Left colon (tissue), 2 donors: ENCODE results near the gene MPPED2. TPM values are rescaled to one million over a fixed set of nuclear protein-coding genes. Genes with fewer than 3 reads are reported as not detected.
A peak's percentile ranks its signal among the peaks of the same experiment; 100 is the strongest.

Experiments used
- ATAC-seq: fragments of 200-7000 bp; cut with Tn5 transposase; one replicate; pipeline ENCODE4 v1.9.1; 2020; ENCODE audit warnings: mild to moderate bottlenecking, moderate library complexity
- DNase-seq, 2 donors: peaks; one replicate each; pipeline ENCODE4 v3.0.0-alpha.2; 2020
- intact Hi-C, 2 donors: fragments of 100-400 bp; cut with DNase I in 1 of 2; cut with micrococcal nuclease in 1 of 2; formaldehyde crosslinking; loops; one replicate each; pipeline versions ENCODE4 v1.11.2 to v1.14.0; 2022; cut with DNase I, micrococcal nuclease
- total RNA-seq, 2 donors: library from RNA; stranded (reverse); fragmentation: NEBNext Ultra II Directional; extraction: Animal tissue kit (Norgen Biotek cat#: 25700); gene quantifications; one replicate each; pipeline ENCODE4 v1.2.1, GENCODE V29; 2021
- donor health status: DM: no; HTN: no; CAD: no.
- donor health status: DM: yes; HTN: yes; CAD: no.

MPPED2 gene
- total RNA-seq, 2 donors from 2014 or later, result 2.9 TPM; not detected in 1

DNA sequence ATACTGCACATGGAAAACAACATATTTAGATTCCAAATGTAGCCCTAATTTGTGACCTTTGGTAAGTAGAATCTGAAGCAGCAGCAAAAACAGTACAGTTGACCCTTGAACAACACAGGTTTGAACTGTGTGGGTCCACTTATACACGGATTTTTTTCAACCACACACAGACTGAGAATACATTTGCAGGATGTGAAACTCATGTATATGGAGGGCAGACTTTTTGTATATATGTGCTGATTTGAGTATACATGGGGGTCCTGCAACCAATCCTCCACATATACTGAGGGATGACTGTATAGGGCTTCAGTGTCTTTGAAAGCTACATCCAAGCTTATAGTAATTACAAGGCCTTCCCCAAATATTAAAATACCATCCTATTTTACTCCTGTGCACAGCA lies 120.5 kb downstream of the MPPED2 start:
- intact Hi-C loops, result no loop called here
- ATAC-seq (no peak), DNase-seq (no peak)

DNA sequence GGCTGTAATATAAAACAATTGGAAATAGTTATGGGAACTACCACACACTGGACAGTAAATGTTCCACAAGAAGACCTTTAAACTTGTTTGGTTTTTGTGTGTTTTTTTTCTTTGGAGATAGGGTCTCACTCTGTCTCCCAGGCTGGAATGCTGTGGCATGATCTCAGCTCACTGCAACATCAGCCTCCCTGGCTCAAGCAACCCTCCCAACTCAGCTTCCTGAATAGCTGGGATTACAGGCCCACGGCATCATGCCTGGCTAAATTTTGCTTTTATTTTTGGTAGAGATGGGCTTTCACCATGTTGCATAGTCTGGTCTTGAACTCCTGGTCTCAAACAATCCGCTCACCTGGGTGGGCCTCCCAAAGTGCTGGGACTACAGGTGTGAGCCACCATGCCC lies 121.0 kb downstream of the MPPED2 start:
- DNase-seq (no peak), ATAC-seq (no peak)
- intact Hi-C loops, result no loop called here

- intact Hi-C loops, result no loop called here
- DNase-seq, result no peak
- no peak for ATAC-seq
Measured at GRCh38 chr11:30463266-30463665, 122.9 kb downstream of the MPPED2 start.

- no peak for ATAC-seq
- intact Hi-C loops, result no loop called here
Measured at GRCh38 chr11:30462421-30462820, 123.7 kb downstream of the MPPED2 start.

DNA sequence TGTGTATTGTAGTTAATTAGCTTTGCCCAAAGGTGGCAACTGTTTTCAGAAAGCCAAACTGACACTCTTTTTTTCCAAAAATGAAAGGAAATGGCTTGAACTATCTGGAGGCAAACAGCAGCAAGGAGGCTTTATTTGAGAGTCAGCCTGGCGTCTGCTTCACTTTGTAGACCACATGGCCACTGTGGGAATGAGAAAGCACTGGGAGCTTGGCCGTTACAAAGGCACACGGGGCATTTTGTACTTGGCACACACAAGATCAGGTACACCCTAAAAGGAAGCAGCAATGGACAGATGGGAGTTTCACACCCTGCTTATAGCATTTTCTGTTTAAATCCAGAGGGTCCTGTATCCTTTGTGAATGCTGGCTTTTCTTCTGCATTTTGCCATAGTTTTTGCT lies 126.3 kb downstream of the MPPED2 start:
- intact Hi-C loops, result no loop called here
- ATAC-seq (no peak), DNase-seq (no peak)

More at GRCh38 chr11:30462421-30462820, 123.7 kb downstream of the MPPED2 start:
- DNase-seq, result no peak

DNA sequence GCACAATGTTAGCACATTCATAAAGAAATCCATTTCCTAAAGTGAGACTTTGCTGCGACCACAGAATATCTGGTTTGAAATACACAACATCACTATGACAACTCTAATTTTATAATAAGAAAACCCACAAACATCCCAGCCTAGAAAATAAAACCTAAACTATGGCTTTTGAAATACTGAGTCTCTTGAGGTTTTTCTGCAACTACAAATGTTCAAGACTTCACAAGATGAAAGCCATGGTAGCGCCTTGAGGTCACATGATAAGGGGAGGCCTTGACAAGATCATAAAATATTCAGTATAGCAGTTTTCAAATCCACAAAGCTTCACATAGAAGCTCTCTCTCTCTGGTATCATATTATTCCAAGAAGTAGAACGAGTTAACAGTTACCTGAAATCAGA lies 126.8 kb downstream of the MPPED2 start:
- ATAC-seq (no peak), DNase-seq (no peak)
- intact Hi-C loops, result no loop called here

- ATAC-seq, result no peak
- intact Hi-C loops, result no loop called here
- no peak for DNase-seq
Measured at GRCh38 chr11:30458541-30458940, 127.6 kb downstream of the MPPED2 start.

GRCh38 chr11:30457087-30457486 lies 129.1 kb downstream of the MPPED2 start:
- ATAC-seq (no peak), DNase-seq (no peak)
- intact Hi-C loops, result no loop called here

DNA sequence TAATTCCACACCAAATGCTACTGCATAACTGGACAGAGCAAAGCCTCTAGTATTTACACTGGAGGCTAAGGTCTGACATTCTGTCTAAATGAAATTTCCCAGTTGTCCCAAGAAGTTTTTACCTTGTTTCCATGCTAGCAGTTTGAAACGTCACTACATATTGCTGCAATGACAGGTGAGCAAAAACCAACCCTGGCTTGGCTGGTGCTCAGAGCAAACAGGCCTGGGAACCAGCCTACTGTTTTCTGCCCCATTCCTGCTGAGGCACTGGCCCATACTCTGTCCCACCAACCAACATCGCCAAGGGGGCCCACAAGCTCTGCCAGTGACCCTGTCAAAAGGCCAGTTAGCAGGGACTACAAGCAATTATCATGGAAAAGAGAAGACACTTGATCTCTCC lies 131.1 kb downstream of the MPPED2 start:
- intact Hi-C loops, result no loop called here
- DNase-seq (no peak), ATAC-seq (no peak)

DNA sequence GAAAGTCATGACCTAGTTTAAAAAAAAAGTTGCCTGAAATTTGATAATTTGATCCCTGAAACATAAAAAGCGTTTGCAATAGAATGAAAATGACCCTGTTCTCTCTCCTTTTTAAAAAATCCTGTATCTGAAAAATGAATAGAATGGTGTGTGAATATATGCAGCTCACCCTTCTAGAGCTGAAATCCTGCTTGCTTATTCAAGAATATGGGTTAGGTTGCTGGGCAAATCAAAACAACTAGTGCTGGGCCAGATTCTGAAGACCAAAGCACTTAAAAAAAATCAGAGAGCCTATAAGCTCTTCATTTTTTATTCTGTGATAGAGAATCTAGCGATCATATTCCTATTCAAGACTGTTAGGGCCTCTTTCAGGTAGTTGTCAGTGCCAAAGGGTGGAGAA lies 131.6 kb downstream of the MPPED2 start:
- ATAC-seq, result no peak
- intact Hi-C loops, result no loop called here
- no peak for DNase-seq

GRCh38 chr11:30454111-30454510 lies 132.0 kb downstream of the MPPED2 start:
- ATAC-seq, result peak; percentile 98
- DNase-seq, result no peak
- intact Hi-C loops, result no loop called here

GRCh38 chr11:30453705-30454104 lies 132.4 kb downstream of the MPPED2 start:
- DNase-seq, result no peak
- intact Hi-C loops, result no loop called here
- peak; percentile 33 for ATAC-seq

GRCh38 chr11:30452842-30453241 lies 133.3 kb downstream of the MPPED2 start:
- intact Hi-C loops, result no loop called here
- DNase-seq (no peak), ATAC-seq (no peak)

GRCh38 chr11:30452114-30452513 lies 134.0 kb downstream of the MPPED2 start:
- no peak for ATAC-seq
- DNase-seq, result no peak
- intact Hi-C loops, result no loop called here

GRCh38 chr11:30451626-30452025 lies 134.5 kb downstream of the MPPED2 start:
- ATAC-seq, result no peak
- no peak for DNase-seq
- intact Hi-C loops, result no loop called here

DNA sequence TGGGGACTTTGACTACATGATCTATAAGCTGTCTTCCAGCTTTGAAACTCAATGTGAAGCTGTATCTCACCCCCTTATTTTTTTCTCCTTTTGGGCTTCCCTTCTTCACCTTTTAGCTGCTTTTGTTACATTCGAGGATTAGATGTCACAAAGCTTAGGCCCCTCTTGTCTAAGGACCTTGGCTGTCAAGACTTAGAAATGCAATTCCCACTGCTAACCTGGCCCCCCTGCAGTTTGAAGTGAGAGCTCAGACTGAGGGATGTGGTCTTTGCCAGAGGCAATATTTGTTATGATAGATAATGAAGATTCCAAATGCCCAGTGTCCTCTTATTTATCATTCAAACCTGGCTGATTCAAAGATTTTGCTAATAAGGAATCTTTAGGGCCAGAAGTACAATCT lies 135.0 kb downstream of the MPPED2 start:
- no peak for DNase-seq
- no peak for ATAC-seq
- intact Hi-C loops, result no loop called here

- no peak for ATAC-seq
- intact Hi-C loops, result no loop called here
- no peak for DNase-seq
Measured at GRCh38 chr11:30447058-30447640, 139.0 kb downstream of the MPPED2 start.

DNA sequence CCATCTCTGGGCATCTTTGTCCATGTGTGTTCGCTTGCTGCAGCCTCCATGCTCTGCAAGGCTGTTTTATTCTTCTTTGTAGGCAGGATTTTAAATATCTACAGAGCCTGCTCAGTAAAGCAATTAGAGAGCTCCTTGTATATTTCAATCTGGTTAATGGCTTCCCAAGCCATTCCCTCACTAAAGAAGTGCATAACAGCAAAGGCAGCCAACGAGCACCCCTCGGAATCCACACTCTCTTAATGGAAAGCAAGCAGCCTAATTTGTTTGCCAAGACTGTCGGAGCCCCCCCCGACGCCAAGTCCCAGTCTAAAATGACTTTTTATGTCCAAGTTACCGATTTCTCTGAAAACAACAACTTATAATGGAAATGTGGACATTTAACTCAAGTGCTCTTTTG lies 139.6 kb downstream of the MPPED2 start:
- DNase-seq (no peak), ATAC-seq (no peak)
- intact Hi-C loops, result no loop called here

- ATAC-seq (no peak), DNase-seq (no peak)
Measured at GRCh38 chr11:30445056-30445455, 141.1 kb downstream of the MPPED2 start.

DNA sequence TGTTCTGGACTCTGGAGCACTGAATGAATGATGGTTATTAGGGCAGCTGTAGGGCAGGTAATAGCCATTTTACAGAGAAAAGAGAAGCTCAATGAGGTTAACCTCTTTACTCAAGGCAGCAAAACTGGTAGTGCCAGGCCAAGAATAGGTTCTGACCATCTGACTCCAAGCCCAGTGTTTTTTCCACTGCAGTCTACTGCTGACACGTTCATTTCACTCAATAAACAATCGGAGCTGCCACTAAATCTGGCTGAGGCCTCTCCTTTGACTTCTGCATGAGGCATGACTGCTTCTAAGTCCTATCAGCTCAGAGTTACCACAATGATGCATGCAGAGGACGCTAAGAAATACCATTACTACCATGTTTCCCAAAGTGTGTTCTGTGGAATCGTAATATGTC lies 145.6 kb downstream of the MPPED2 start:
- no peak for DNase-seq
- ATAC-seq, result no peak
- intact Hi-C loops, result no loop called here

More at GRCh38 chr11:30445056-30445455, 141.1 kb downstream of the MPPED2 start:
- intact Hi-C loops, result no loop called here

DNA sequence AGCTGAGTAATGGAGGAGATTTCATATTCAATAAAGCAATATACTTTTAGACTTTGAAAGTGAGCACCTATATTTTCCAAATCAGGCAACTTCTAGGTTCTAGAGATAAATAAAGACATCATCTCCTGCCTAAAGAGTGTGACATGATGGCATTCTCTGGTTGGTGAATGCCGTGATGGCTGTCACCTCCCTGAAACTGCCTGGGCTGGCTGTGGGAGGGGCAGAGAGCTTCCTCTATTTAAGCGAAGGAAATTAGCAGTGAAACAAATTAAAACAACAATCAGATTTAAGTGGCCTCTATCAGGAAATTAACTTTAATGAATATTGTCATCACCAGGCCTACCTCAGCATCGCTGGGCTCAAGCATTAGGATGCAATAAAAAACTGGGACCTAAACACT lies 149.4 kb downstream of the MPPED2 start:
- DNase-seq, result no peak
- ATAC-seq, result no peak
- intact Hi-C loops, result no loop called here

DNA sequence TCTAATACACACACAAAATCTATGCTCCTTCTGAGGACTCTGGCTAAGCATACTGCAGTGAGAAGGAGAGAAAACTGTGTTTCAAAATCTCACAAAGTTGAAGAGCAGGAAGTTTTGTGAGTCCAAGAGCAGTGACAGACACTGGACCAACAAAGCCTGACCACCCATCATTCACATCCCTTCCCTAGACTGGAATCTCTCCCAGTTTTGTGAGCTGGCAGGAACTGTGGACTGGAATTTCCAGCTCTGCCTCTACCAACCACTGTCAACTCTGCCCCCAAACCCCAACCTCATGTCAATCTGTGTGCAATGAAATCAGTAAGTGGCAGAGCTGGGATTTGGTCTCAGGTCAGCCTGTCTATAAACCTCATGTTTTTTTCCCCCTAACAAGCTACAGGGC lies 150.7 kb downstream of the MPPED2 start:
- intact Hi-C loops, result no loop called here
- no peak for DNase-seq
- no peak for ATAC-seq
